SK-N-SH (cell line): Measurements from ENCODE around the gene FXYD7. TPM values are rescaled to one million over a fixed set of nuclear protein-coding genes. Genes with fewer than 3 reads are reported as not detected.

Experiments used
- CTCF ChIA-PET: fragments of 300-600, 350-600 bp; formaldehyde crosslinking; extraction: SDS; loops from one replicate; lab custom pipeline; 2021; lab: Yijun Ruan, JAX
- POLR2A ChIA-PET: fragments of 350-600 bp; sonication (Branson Sonifier 250); formaldehyde crosslinking; extraction: SDS; loops from one replicate; lab custom pipeline; 2020; ENCODE audit warnings: antibody characterized with exemption, inconsistent platforms; lab: Yijun Ruan, JAX
- DNase-seq: peaks from one replicate; pipeline ENCODE4 v3.0.0; 2012
- H2AFZ ChIP-seq: fragments of 200-600 bp; sonication (generic); 2 replicates; pipeline ENCODE4 v1.8.1; 2016; ENCODE audit warnings: antibody characterized with exemption, mild to moderate bottlenecking, low read depth
- H3F3A ChIP-seq: fragments of 200-600 bp; sonication (generic); replicated peaks from 2 replicates; pipeline ENCODE3; 2016; ENCODE audit warnings: antibody characterized with exemption, mild to moderate bottlenecking; ENCODE audit not compliant: insufficient read depth
- H3K27ac ChIP-seq, 2 experiments: fragments of 200-500 bp in 1 of 2; fragments of 200-600 bp in 1 of 2; sonication (Bioruptor generic) in 1 of 2; sonication (generic), shearing (Covaris generic) in 1 of 2; 2 replicates each; pipeline versions ENCODE4 v1.5.1 to v1.6.1; 2014 to 2016; ENCODE audit warnings: low read depth in 2 of 2, inconsistent platforms in 1 of 2, low read length in 1 of 2, mild to moderate bottlenecking in 1 of 2, mixed read lengths in 1 of 2
- H3K27me3 ChIP-seq: fragments of 200-600 bp; sonication (generic), shearing (Covaris generic); 2 replicates; pipeline ENCODE4 v1.6.1; 2016; ENCODE audit warnings: mixed run types; ENCODE audit not compliant: insufficient read depth
- H3K36me3 ChIP-seq, 2 experiments: fragments of 200-500 bp in 1 of 2; fragments of 200-600 bp in 1 of 2; sonication (Bioruptor generic) in 1 of 2; sonication (generic) in 1 of 2; replicated peaks in 1 of 2; 2 replicates each; pipeline versions ENCODE3 to v1.5.1; 2014 to 2016; ENCODE audit warnings: low read length in 1 of 2, mild to moderate bottlenecking in 1 of 2; ENCODE audit not compliant: insufficient read depth in 2 of 2, control insufficient read depth in 1 of 2
- H3K4me1 ChIP-seq, 2 experiments: fragments of 200-500 bp in 1 of 2; fragments of 200-600 bp in 1 of 2; sonication (Bioruptor generic) in 1 of 2; sonication (generic), shearing (Covaris generic) in 1 of 2; 2 replicates each; pipeline versions ENCODE4 v1.5.1 to v1.6.1; 2014 to 2016; ENCODE audit warnings: low read depth in 1 of 2, low read length in 1 of 2, mixed run types in 1 of 2; ENCODE audit not compliant: insufficient read depth in 2 of 2, control insufficient read depth in 1 of 2
- H3K4me2 ChIP-seq: fragments of 200-600 bp; sonication (generic), shearing (Covaris generic); 2 replicates; pipeline ENCODE4 v1.6.1; 2017; ENCODE audit warnings: mixed run types
- H3K4me3 ChIP-seq, 2 experiments: fragments of 200-500 bp in 1 of 2; fragments of 200-600 bp in 1 of 2; sonication (Bioruptor generic) in 1 of 2; sonication (generic), shearing (Covaris generic) in 1 of 2; 2 replicates each; pipeline versions ENCODE4 v1.5.1 to v1.8.1; 2014 to 2016; ENCODE audit warnings: low read depth in 2 of 2, inconsistent platforms in 1 of 2, low read length in 1 of 2, mild to moderate bottlenecking in 1 of 2, mixed read lengths in 1 of 2, moderate library complexity in 1 of 2
- H3K79me2 ChIP-seq: fragments of 200-600 bp; sonication (generic); 2 replicates; pipeline ENCODE4 v1.8.1; 2017; ENCODE audit warnings: mild to moderate bottlenecking; ENCODE audit not compliant: insufficient read depth
- H3K9ac ChIP-seq: fragments of 200-600 bp; sonication (generic); 2 replicates; pipeline ENCODE4 v1.6.1; 2017; ENCODE audit warnings: mixed run types
- H3K9me2 ChIP-seq: fragments of 200-600 bp; sonication (generic); 2 replicates; pipeline ENCODE4 v1.6.1; 2017; ENCODE audit warnings: mixed run types
- H3K9me3 ChIP-seq: fragments of 200-600 bp; sonication (generic); 2 replicates; pipeline ENCODE4 v1.6.1; 2017; ENCODE audit warnings: mixed run types, mild to moderate bottlenecking, moderate library complexity
- H4K20me1 ChIP-seq: fragments of 200-600 bp; sonication (generic); 2 replicates; pipeline ENCODE4 v1.6.1; 2017; ENCODE audit warnings: mild to moderate bottlenecking, mixed run types; ENCODE audit not compliant: insufficient read depth
- FOSL2 ChIP-seq: IDR thresholded peaks from 2 replicates; pipeline ENCODE4 v1.4.0; 2012; ENCODE audit warnings: low read depth, mild to moderate bottlenecking, moderate library complexity, borderline replicate concordance
- FOXJ3 ChIP-seq: sonication (generic); formaldehyde crosslinking; IDR thresholded peaks from 2 replicates; pipeline ENCODE4 v1.5.1; 2020; ENCODE audit warnings: mild to moderate bottlenecking, missing genetic modification reagents
- GABPA ChIP-seq: IDR thresholded peaks from 2 replicates; pipeline ENCODE4 v1.4.0; 2012; ENCODE audit warnings: low read depth, mild to moderate bottlenecking
- GATA2 ChIP-seq: sonication (generic); formaldehyde crosslinking; IDR thresholded peaks from 2 replicates; pipeline ENCODE4 v1.5.0; 2020; ENCODE audit warnings: mild to moderate bottlenecking, missing genetic modification reagents
- MAX ChIP-seq: IDR thresholded peaks from 2 replicates; pipeline ENCODE4 v1.4.0; 2012; ENCODE audit warnings: low read depth
- MXI1 ChIP-seq: IDR thresholded peaks from 2 replicates; pipeline ENCODE4 v1.6.1; 2012; ENCODE audit warnings: mild to moderate bottlenecking, low read depth, low read length, improper control_type of control experiment
- NFIC ChIP-seq: IDR thresholded peaks from 2 replicates; pipeline ENCODE4 v1.4.0; 2012; ENCODE audit warnings: borderline replicate concordance
- REST ChIP-seq: IDR thresholded peaks from 2 replicates; pipeline ENCODE4 v1.6.1; 2012; ENCODE audit warnings: mild to moderate bottlenecking, low read depth, low read length, moderate library complexity
- RXRA ChIP-seq: IDR thresholded peaks from 2 replicates; pipeline ENCODE4 v1.4.0; 2012; ENCODE audit warnings: low read depth, mild to moderate bottlenecking, borderline replicate concordance
- TCF12 ChIP-seq: IDR thresholded peaks from 2 replicates; pipeline ENCODE4 v1.4.0; 2012
- USF2 ChIP-seq: fragments of 150-350 bp; IDR thresholded peaks from 2 replicates; pipeline ENCODE4 v1.6.1; 2017; ENCODE audit warnings: antibody characterized with exemption, low read length, low read depth, borderline replicate concordance
- whole genome bisulfite sequencing: methylation state at CpG from one replicate; pipeline ENCODE4 v1.1.6; 2017; ENCODE audit warnings: low lambda C conversion rate; 5-methylcytosine and 5-hydroxymethylcytosine counted together
- polyA plus RNA-seq, 3 experiments: library from polyadenylated mRNA; depleted of rRNA; stranded (reverse); fragments of >200 nt; gene quantifications; 2 replicates each; pipeline ENCODE4 v1.2.3, GENCODE V29; 2012

FXYD7 gene
- polyA plus RNA-seq, 1 of the 3 experiments (the other 2 are of a cell fraction): 0.44 TPM

- TF ChIP-seq MAX: no peak
These were observed 27.7 kb upstream of the FXYD7 start, which contains the start of gene FXYD3 (continued) for GRCh38 chr19:35115177-35115951.

- no peak overlapping the region for H3K4me2 ChIP-seq
- no peaks in the 10 kb centered on the region for H3K79me2 ChIP-seq
- no peaks in the 10 kb centered on the region; the same call in 1 of the 2 replicates for H3K27me3 ChIP-seq
- no peak for TF ChIP-seq MAX
- TF ChIP-seq USF2: no peak
- no peak for TF ChIP-seq MXI1
- TF ChIP-seq RXRA: no peak
- TF ChIP-seq GABPA: no peak
- no peak for TF ChIP-seq REST
- no peak for TF ChIP-seq NFIC
- TF ChIP-seq FOSL2: no peak
- TF ChIP-seq GATA2 (CRISPR knock-in tag): no peak
- TF ChIP-seq TCF12: no peak
- TF ChIP-seq FOXJ3 (CRISPR knock-in tag): no peak
- peaks cover 0 to 8% of the 10 kb centered on the region in 2 experiments; a peak in 1 of 4 replicates for H3K4me1 ChIP-seq
- no peak overlapping the region for H2AFZ ChIP-seq
- ChIA-PET CTCF (interaction anchor here (0.6 to 3.9 kb wide), 12 partner anchors 8 to 237 kb away, joined by 3 to 66 read pairs (median 6); partner anchors contain the start of genes FXYD1 and LGI4), POLR2A (no interaction called here)
- no peak overlapping the region for H3K27ac ChIP-seq
- DNase-seq: no peak
- 56% methylated on average over 12 of the region's 13 CpGs for WGBS
- H3K9ac ChIP-seq: no peak overlapping the region
- no peaks in the 10 kb centered on the region for H3K36me3 ChIP-seq
- no peaks in the 10 kb centered on the region for H3K9me2 ChIP-seq
- no peak overlapping the region for H3K4me3 ChIP-seq
- H3F3A ChIP-seq: no peaks in the 10 kb centered on the region
- no peaks in the 10 kb centered on the region for H3K9me3 ChIP-seq
- no peaks in the 10 kb centered on the region for H4K20me1 ChIP-seq
These were observed 26.8 kb upstream of the FXYD7 start for GRCh38 chr19:35116072-35116801.
